KMS-11 (cell line): Measurements from ENCODE around the gene UCP3.
A peak's percentile ranks its signal among the peaks of the same experiment; 100 is the strongest.

Source experiments
- H2AFZ ChIP-seq: fragments of 200-600 bp; sonication (generic); 2 replicates; pipeline ENCODE4 v1.6.1; 2016; ENCODE audit warnings: antibody characterized with exemption, mixed run types, low read depth
- H3K27ac ChIP-seq: fragments of 200-600 bp; sonication (generic); 2 replicates; pipeline ENCODE4 v1.6.1; 2016; ENCODE audit warnings: mild to moderate bottlenecking, mixed run types
- H3K27me3 ChIP-seq: fragments of 200-600 bp; sonication (generic); 2 replicates; pipeline ENCODE4 v1.6.1; 2017; ENCODE audit warnings: mild to moderate bottlenecking, low read depth, mixed run types, moderate library complexity; ENCODE audit not compliant: insufficient read depth
- H3K36me3 ChIP-seq: fragments of 200-600 bp; sonication (generic); 2 replicates; pipeline ENCODE4 v1.6.1; 2017; ENCODE audit warnings: mild to moderate bottlenecking, mixed run types; ENCODE audit not compliant: insufficient read depth
- H3K4me1 ChIP-seq: fragments of 200-600 bp; sonication (generic); 2 replicates; pipeline ENCODE4 v1.6.1; 2016; ENCODE audit warnings: mild to moderate bottlenecking, low read depth, mixed run types; ENCODE audit not compliant: poor library complexity, severe bottlenecking
- H3K4me2 ChIP-seq: fragments of 200-600 bp; sonication (generic); 2 replicates; pipeline ENCODE4 v1.7.0; 2016; ENCODE audit warnings: mild to moderate bottlenecking, mixed run types
- H3K4me3 ChIP-seq: fragments of 200-600 bp; sonication (generic); IDR thresholded peaks from 2 replicates; pipeline ENCODE4 v1.6.1; 2017; ENCODE audit warnings: low read depth, low read length, mixed read lengths; ENCODE audit not compliant: insufficient read depth
- H3K79me2 ChIP-seq: fragments of 200-600 bp; sonication (generic); 2 replicates; pipeline ENCODE4 v1.6.1; 2016; ENCODE audit warnings: low read depth, mixed run types; ENCODE audit not compliant: insufficient read depth
- H3K9ac ChIP-seq: fragments of 200-600 bp; sonication (generic); 2 replicates; pipeline ENCODE4 v1.6.1; 2016; ENCODE audit warnings: mild to moderate bottlenecking, mixed run types
- H4K20me1 ChIP-seq: fragments of 200-600 bp; sonication (generic); 2 replicates; pipeline ENCODE4 v1.6.1; 2016; ENCODE audit warnings: mild to moderate bottlenecking, mixed run types; ENCODE audit not compliant: insufficient read depth
- CTCF ChIP-seq: fragments of 200-600 bp; sonication (generic); conservative IDR thresholded peaks from 2 replicates; pipeline ENCODE4 v1.6.1; 2017; ENCODE audit warnings: low read depth, mild to moderate bottlenecking, antibody characterized with exemption, low read length, moderate library complexity, mixed read lengths

The UCP3 gene

GRCh38 chr11:73982990-73983740, 25.7 kb downstream of the UCP3 start:
- peaks cover 14% of the 10 kb centered on the region for H3K79me2 ChIP-seq
- H3K27ac ChIP-seq = peak overlapping the region; percentile 76
- peak overlapping the region; percentile 100 for H2AFZ ChIP-seq
- peaks cover 37% of the 10 kb centered on the region for H3K4me1 ChIP-seq
- no peaks in the 10 kb centered on the region for H4K20me1 ChIP-seq
- no peak for TF ChIP-seq CTCF
- H3K4me3 ChIP-seq = no peak overlapping the region
- no peaks in the 10 kb centered on the region for H3K27me3 ChIP-seq
- peak overlapping the region; percentile 87 for H3K4me2 ChIP-seq
- peak overlapping the region; percentile 74 for H3K9ac ChIP-seq
- no peaks in the 10 kb centered on the region for H3K36me3 ChIP-seq

GRCh38 chr11:73982595-73982989, 26.3 kb downstream of the UCP3 start, which contains the start of gene UCP2:
Gene UCP2, minus strand, starts transcription at chr11:73982843. Its CDS starts 4,465 bp downstream, at chr11:73978378.
- H3K79me2 ChIP-seq = peaks cover 14% of the 10 kb centered on the region
- H3K4me1 ChIP-seq = peaks cover 37% of the 10 kb centered on the region
- H3K36me3 ChIP-seq = no peaks in the 10 kb centered on the region
- H3K9ac ChIP-seq = peak within 1 kb of the TSS; percentile 74
- peak within 1 kb of the TSS; percentile 94 for H3K4me2 ChIP-seq
- H4K20me1 ChIP-seq = no peaks in the 10 kb centered on the region
- TF ChIP-seq CTCF = no peak
- H3K4me3 ChIP-seq = peak within 1 kb of the TSS; percentile 32
- peak within 1 kb of the TSS; percentile 76 for H3K27ac ChIP-seq
- no peaks in the 10 kb centered on the region for H3K27me3 ChIP-seq
- H2AFZ ChIP-seq = peak within 1 kb of the TSS; percentile 100

- peaks cover 14% of the 10 kb centered on the region for H3K79me2 ChIP-seq
- H3K4me2 ChIP-seq = peak overlapping the region; percentile 94
- H3K27ac ChIP-seq = peak overlapping the region; percentile 76
- H2AFZ ChIP-seq = peak overlapping the region; percentile 100; the same call in 1 of the 2 replicates
- peak overlapping the region; percentile 32 for H3K4me3 ChIP-seq
- H3K36me3 ChIP-seq = no peaks in the 10 kb centered on the region
- peak overlapping the region; percentile 74; the same call in 1 of the 2 replicates for H3K9ac ChIP-seq
- peaks cover 45% of the 10 kb centered on the region for H3K4me1 ChIP-seq
- no peak for TF ChIP-seq CTCF
- H3K27me3 ChIP-seq = no peaks in the 10 kb centered on the region
- H4K20me1 ChIP-seq = no peaks in the 10 kb centered on the region
These were observed 27.7 kb downstream of the UCP3 start for GRCh38 chr11:73981051-73981805.

- H3K4me3 ChIP-seq = no peak overlapping the region
- peak overlapping the region; percentile 94 for H3K4me2 ChIP-seq
- peak overlapping the region; percentile 76 for H3K27ac ChIP-seq
- H2AFZ ChIP-seq = no peak overlapping the region
- H3K4me1 ChIP-seq = peaks cover 51% of the 10 kb centered on the region
- H3K79me2 ChIP-seq = peaks cover 14% of the 10 kb centered on the region
- H3K9ac ChIP-seq = peak overlapping the region; percentile 22; the same call in 1 of the 2 replicates
- no peaks in the 10 kb centered on the region for H3K36me3 ChIP-seq
- no peaks in the 10 kb centered on the region for H4K20me1 ChIP-seq
- TF ChIP-seq CTCF = no peak
- no peaks in the 10 kb centered on the region for H3K27me3 ChIP-seq
These were observed 28.6 kb downstream of the UCP3 start for GRCh38 chr11:73980001-73980961.
